ENCODE data around the gene CHRNB2. TPM values are rescaled to one million over a fixed set of nuclear protein-coding genes. Genes with fewer than 3 reads are reported as not detected.
"Not testable (repeated sequence)": the region's sequence is repeated elsewhere in the genome, so short reads cannot be mapped to it uniquely, and the experiment has no call there.

The CHRNB2 gene
- total RNA-seq, 2 donors from 2014 or later = 0.05 to 0.74 TPM

DNA sequence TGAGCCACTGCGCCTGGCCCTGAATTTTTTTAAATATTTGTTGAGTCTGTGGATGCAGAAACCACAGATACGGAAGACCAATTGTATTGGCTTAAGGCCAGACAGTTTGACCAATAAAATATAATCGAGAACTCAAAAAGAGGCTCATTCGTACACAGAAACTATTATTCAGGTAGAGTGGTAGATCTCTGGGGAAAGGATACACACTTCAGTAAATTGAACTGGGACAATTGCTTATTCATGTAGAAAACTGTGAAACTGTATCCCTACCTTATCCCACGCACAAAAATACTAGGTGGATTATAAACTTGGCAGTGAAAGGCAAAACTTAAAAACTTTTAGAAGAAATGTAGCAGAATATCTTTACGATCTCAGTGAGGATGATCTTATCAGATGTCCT, 40.4 kb upstream of the CHRNB2 start:
- DNase-seq (ENCODE audit: low spot score) = no peak
- H3K27ac ChIP-seq = no peak overlapping the region
- H3K36me3 ChIP-seq = no peaks in the 10 kb centered on the region
- no peaks in the 10 kb centered on the region for H3K9me3 ChIP-seq
- 47% methylated on average over 6 of the region's 6 CpGs for WGBS
- no peak overlapping the region for H3K4me3 ChIP-seq
- no peaks in the 10 kb centered on the region for H3K4me1 ChIP-seq (replicated peaks)
- H3K27me3 ChIP-seq (replicated peaks; ENCODE audit: insufficient read depth) = no peaks in the 10 kb centered on the region
- TF ChIP-seq, protein P1, sequence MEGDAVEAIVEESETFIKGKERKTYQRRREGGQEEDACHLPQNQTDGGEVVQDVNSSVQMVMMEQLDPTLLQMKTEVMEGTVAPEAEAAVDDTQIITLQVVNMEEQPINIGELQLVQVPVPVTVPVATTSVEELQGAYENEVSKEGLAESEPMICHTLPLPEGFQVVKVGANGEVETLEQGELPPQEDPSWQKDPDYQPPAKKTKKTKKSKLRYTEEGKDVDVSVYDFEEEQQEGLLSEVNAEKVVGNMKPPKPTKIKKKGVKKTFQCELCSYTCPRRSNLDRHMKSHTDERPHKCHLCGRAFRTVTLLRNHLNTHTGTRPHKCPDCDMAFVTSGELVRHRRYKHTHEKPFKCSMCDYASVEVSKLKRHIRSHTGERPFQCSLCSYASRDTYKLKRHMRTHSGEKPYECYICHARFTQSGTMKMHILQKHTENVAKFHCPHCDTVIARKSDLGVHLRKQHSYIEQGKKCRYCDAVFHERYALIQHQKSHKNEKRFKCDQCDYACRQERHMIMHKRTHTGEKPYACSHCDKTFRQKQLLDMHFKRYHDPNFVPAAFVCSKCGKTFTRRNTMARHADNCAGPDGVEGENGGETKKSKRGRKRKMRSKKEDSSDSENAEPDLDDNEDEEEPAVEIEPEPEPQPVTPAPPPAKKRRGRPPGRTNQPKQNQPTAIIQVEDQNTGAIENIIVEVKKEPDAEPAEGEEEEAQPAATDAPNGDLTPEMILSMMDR (IDR thresholded peaks at IDR 0.05) = no peak
- TF ChIP-seq POLR2A (IDR thresholded peaks at IDR 0.05) (no peak), POLR2AphosphoS5 (IDR thresholded peaks at IDR 0.05) (no peak)
- intact Hi-C loops (cut with DNase I) = no loop called here

DNA sequence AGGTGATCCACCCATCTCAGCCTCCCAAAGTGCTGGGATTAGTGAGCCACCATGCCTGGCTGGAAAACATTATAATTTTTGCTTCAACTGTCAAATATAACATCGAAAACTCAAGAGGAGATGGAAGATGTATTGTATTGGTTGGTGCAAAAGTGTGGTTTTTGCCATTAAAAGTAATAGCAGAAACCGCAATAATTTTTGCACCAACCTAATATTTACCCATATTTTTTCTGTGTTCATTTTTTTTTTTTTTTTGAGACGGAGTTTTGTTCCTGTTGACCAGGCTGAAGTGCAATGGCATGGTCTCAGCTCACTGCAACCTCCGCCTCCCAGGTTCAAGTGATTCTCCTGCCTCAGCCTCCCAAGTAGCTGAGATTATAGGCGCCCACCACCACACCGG, 38.3 kb upstream of the CHRNB2 start:
- H3K9me3 ChIP-seq = no peaks in the 10 kb centered on the region

DNA sequence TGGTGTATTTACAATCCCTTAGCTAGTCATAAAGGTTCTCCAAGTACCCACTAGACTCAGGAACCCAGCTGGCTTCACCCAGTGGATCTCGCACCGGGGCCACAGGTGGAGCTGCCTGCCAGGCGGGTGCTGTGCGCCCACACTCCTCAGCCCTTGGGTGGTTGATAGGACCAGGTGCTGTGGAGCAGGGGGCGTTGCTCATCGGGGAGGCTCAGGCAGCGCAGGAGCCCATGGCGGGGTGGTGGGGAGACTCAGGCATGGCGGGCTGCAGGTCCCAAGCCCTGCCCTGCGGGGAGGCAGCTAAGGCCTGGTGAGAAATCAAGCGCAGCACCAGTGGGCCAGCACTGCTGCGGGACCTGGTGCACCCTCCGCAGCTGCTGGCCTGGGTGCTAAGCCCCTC, 35.6 kb upstream of the CHRNB2 start:
- H3K27me3 ChIP-seq (replicated peaks; ENCODE audit: insufficient read depth); H3K27ac ChIP-seq; H3K4me3 ChIP-seq; DNase-seq (ENCODE audit: low spot score); H3K36me3 ChIP-seq; H3K9me3 ChIP-seq; intact Hi-C loops (cut with DNase I); H3K4me1 ChIP-seq (replicated peaks): not testable (repeated sequence)
- 92% methylated on average over 10 of the region's 13 CpGs for WGBS

More for the DNA sequence above, 38.3 kb upstream of the CHRNB2 start:
- Histone ChIP-seq H3K4me3 (no peak overlapping the region), H3K27me3 (replicated peaks; ENCODE audit: insufficient read depth) (no peaks in the 10 kb centered on the region), H3K36me3 (no peaks in the 10 kb centered on the region), H3K27ac (no peak overlapping the region), H3K4me1 (replicated peaks) (no peaks in the 10 kb centered on the region)
- intact Hi-C loops (cut with DNase I) = no loop called here
- 96% methylated on average over 6 of the region's 6 CpGs for WGBS
- DNase-seq (ENCODE audit: low spot score) = no peak
- TF ChIP-seq POLR2AphosphoS5 (IDR thresholded peaks at IDR 0.05) (no peak), POLR2A (IDR thresholded peaks at IDR 0.05) (no peak)
- TF ChIP-seq, protein P1 (IDR thresholded peaks at IDR 0.05) = no peak

DNA sequence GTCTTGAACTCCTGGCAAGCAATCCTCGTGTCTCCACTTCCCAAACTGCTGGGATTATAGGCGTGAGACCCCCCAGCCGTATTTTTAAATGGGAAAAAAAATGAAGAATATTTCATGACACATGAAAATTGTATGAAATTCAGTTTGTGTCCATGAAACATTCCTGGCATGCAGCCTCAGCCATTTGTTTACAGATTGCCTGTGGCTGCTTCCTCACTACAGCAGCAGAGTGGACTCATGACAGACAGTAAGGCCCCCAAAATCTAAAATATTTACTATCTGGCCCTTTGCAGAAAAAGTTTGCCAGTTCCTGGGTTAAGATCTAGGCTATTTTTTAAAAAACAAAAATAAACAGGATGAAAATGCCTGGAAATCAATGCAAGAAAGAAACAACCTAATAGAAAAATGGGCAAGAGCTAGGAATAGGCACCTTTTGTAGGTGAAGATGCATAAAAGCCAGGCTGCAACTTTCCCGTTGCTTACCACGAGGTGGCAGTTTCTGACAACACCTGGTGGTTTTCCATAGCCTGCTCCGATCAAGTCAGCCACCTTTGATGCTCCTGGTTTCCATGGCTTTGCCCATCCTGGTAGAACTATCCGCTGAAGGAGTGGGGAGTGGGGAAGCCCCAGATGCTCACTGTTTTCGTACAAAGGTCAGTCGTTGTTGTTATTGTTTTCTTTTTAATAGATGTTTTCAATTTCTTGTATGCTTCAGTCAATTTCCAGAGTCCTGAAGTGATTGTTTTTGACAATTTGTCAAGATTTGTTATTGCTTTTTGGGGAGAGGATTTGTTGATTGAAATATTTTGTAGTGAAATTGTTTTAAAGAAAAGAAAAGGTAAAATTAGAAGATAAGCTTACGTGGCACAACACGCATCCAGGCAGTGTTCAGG, 33.4 kb upstream of the CHRNB2 start:
- DNase-seq (ENCODE audit: low spot score) = peak; percentile 32
- TF ChIP-seq, protein P1 (IDR thresholded peaks at IDR 0.05) = peak in 3 of 4 experiments; percentile 21 to 54 (median 46)
- TF ChIP-seq POLR2A (IDR thresholded peaks at IDR 0.05) = no peak
- intact Hi-C loops (cut with DNase I) = no loop called here
- no peaks in the 10 kb centered on the region for H3K36me3 ChIP-seq
- no peak overlapping the region for H3K4me3 ChIP-seq
- no peaks in the 10 kb centered on the region for H3K27me3 ChIP-seq (replicated peaks; ENCODE audit: insufficient read depth)
- no peaks in the 10 kb centered on the region for H3K4me1 ChIP-seq (replicated peaks)
- 59% methylated on average over 11 of the region's 11 CpGs for WGBS
- no peak overlapping the region for H3K27ac ChIP-seq
- H3K9me3 ChIP-seq = no peaks in the 10 kb centered on the region

DNA sequence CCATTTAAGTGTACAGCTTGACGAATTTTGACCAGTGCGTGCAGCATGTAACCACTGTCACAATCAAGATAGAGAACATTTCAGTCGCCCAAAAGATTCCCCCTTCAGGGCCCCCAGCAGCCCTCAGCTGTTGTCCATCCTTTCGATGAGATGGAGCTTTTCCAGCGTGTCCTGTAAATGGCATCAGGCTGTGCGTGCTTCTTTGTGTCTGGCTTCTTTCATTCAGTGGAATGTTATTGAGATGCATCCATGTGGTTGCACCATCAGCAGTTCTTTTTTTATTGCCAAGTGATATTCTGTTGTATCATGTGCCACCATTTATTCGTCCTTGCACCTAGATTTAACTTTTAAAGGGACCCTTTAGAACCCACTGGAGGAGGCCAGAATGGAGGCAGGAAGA, 31.0 kb upstream of the CHRNB2 start:
- Histone ChIP-seq H3K4me1 (replicated peaks) (no peaks in the 10 kb centered on the region), H3K4me3 (no peak overlapping the region), H3K9me3 (no peaks in the 10 kb centered on the region), H3K27me3 (replicated peaks; ENCODE audit: insufficient read depth) (no peaks in the 10 kb centered on the region), H3K27ac (no peak overlapping the region), H3K36me3 (no peaks in the 10 kb centered on the region)
- TF ChIP-seq POLR2AphosphoS5 (IDR thresholded peaks at IDR 0.05) (no peak), POLR2A (IDR thresholded peaks at IDR 0.05) (no peak)
- TF ChIP-seq, protein P1 (IDR thresholded peaks at IDR 0.05) = no peak
- no peak for DNase-seq (ENCODE audit: low spot score)
- 69% methylated on average over 7 of the region's 7 CpGs for WGBS
- intact Hi-C loops (cut with DNase I) = no loop called here

Measured in prostate gland (tissue), 2 donors.